Fibroblast of villous mesenchyme (primary cell): ENCODE measurements around the gene MAPK1. TPM values are rescaled to one million over a fixed set of nuclear protein-coding genes. Genes with fewer than 3 reads are reported as not detected.
"Not testable (repeated sequence)": the region's sequence is repeated elsewhere in the genome, so short reads cannot be mapped to it uniquely, and the experiment has no call there.

Experiments
- DNase-seq: peaks from one replicate; pipeline ENCODE4 v3.0.0-alpha.2; 2010; ENCODE audit warnings: low read depth
- H3K4me3 ChIP-seq: 2 replicates; pipeline ENCODE4 v1.5.1; 2011; ENCODE audit warnings: low read depth, mild to moderate bottlenecking, low read length
- total RNA-seq: library from RNA; depleted of rRNA; stranded (reverse); fragments of >200 nt; gene quantifications from 2 replicates; pipeline ENCODE4 v1.2.3, GENCODE V29; 2012
- TF ChIP-seq, protein P1 (sequence below): IDR thresholded peaks from 2 replicates; pipeline ENCODE4 v1.5.1; 2012; ENCODE audit warnings: low read depth, mild to moderate bottlenecking, low read length; ENCODE audit not compliant: insufficient read depth

Gene MAPK1
- total RNA-seq = 38.7 and 51.8 TPM in 2 replicates

DNA sequence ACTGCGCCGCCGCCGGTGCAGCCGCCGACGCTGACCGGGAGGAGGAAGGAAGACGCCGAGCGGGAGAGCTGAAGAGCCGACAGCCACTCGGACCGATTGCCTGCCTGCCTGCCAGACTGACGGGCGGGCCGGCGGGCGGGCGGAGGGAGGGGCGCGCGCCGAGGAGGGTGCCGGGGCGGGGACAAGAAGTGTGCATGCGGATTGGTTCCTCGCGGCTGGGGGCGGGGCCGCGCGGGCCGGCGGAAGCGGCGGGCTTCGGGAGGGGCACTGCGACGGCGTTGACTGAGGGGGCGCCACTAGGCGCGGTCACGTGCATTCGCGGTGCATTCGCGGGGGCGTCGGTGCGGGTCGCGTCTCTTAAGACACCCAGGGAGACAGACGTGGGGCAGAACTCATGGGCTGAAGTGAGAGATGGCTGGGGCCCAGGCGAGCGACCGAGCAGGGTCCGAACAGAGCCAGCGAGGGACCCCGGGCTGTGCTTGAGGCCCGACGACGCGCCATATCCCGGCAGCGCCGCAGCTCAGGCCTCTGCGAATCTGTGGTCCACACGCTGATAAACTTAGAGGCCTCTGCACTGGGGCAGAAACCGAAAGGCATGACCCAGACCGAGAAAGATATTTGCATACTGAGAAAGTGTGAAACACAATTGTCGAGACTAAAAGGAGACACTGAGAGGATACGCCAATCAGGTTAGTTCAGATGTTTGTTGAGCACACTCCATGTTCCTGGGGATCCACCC, at the start of gene MAPK1:
TSS of gene MAPK1 (minus strand) at position 118 of the 739 bp plus-strand sequence. CDS start 205 bp downstream, outside the sequence.
- peak within 1 kb of the TSS; percentile 93 for H3K4me3 ChIP-seq
- DNase-seq = peak; percentile 87
- TF ChIP-seq, protein P1, sequence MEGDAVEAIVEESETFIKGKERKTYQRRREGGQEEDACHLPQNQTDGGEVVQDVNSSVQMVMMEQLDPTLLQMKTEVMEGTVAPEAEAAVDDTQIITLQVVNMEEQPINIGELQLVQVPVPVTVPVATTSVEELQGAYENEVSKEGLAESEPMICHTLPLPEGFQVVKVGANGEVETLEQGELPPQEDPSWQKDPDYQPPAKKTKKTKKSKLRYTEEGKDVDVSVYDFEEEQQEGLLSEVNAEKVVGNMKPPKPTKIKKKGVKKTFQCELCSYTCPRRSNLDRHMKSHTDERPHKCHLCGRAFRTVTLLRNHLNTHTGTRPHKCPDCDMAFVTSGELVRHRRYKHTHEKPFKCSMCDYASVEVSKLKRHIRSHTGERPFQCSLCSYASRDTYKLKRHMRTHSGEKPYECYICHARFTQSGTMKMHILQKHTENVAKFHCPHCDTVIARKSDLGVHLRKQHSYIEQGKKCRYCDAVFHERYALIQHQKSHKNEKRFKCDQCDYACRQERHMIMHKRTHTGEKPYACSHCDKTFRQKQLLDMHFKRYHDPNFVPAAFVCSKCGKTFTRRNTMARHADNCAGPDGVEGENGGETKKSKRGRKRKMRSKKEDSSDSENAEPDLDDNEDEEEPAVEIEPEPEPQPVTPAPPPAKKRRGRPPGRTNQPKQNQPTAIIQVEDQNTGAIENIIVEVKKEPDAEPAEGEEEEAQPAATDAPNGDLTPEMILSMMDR = peak; percentile 17

GRCh38 chr22:21916309-21916918, 49.0 kb upstream of the MAPK1 start:
- TF ChIP-seq, protein P1 = no peak

DNA sequence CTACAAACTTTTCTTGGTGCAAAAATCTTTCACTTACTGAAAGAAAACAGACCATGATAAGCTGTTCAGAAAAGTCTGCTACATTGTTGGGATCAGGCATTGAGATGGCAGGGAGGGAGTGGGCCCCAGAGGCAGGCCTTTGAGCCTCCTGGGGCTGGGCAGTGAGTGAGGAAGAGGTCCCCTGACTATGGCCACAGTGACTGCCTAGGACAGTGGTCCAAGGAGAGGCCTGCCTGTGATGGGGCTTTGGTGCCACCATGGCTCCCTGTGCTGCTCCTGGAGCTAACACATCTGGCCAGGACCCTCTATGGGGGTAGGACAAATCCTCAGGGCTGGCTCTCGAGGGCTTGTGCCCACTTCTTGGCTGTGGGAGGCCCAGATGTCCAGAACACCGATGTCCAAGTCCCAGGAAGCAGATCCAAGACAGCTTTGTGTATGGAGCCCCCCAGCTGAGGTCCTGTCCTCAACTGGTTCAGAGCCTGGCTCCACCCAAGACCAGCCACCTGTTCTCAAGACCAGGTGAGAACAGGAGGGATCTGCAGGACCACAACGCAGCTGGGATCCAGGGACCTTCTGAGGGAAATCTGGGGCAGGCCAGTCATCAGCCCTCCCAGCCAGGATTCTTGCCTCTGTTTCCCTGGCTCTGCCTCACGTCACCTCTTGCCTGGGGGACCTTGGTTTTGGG, 48.3 kb upstream of the MAPK1 start:
- DNase-seq = no peak
- no peak overlapping the region for H3K4me3 ChIP-seq
- TF ChIP-seq, protein P1 = no peak

More at GRCh38 chr22:21916309-21916918, 49.0 kb upstream of the MAPK1 start:
- H3K4me3 ChIP-seq = no peak overlapping the region
- DNase-seq = no peak

DNA sequence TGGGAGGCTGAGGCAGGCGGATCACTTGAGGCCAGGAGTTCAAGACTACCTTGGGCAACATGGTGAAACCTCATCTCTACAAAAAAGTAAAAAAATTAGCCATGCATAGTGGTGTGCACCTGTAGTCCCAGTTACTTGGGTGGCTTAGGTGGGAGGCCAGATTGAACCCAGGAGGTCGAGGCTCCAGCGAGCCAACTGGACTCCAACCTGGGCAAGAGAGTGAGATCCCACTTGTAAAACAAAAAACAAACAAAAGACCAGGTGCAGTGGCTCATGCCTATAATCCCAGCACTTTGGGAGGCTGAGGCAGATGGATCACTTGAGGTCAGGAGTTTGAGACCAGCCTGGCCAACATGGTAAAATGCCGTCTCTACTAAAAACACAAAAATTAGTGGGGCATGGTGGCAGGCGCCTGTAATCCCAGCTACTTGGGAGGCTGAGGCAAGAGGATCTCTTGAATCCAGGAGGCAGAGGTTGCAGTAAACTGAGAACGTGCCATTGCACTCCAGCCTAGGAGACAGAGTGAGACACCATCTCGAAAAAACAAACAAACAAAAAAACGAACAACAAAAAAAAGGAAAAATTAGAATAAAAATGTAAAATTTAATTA, 46.7 kb upstream of the MAPK1 start:
- not testable (repeated sequence) for H3K4me3 ChIP-seq

DNA sequence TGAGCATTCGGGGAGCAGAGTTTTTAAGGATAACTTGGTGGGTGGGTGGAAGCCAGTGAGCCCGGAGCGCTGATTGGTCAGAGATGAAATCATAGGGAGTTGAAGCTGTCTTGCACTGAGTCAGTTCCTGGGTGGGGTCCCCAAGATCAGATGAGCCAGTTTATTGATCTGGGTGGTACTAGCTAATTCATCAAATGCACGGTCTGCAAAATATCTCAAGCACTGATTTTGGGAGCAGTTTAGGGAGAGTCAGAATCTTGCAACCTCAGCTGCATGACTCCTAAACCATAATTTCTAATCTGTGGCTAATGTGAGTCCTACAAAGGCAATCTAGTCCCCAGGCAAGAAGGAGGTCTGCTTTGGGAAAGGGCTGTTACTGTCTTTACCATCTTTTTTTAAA, 42.9 kb upstream of the MAPK1 start:
- DNase-seq, H3K4me3 ChIP-seq: not testable (repeated sequence)

More for the DNA sequence above, 46.7 kb upstream of the MAPK1 start:
- DNase-seq = not testable (repeated sequence)

DNA sequence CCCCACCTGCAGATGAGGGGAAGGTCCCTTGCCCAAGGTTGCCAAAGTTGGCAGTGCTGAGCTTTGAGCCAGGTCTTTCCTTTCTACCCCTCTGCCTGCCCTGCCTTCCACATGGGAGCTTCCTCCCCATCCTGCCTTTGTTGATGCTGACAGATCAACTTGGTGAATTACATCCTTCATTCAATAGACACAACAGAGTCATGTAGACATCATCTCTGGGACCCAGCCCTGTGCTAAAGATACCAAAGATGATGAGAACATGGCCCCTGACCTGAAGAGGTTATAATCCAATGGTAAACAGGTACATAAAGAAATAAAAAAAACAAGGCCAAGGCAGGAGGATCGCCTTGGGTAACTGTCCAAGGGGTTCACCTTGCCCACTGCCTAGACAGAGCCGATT, 42.4 kb upstream of the MAPK1 start:
- TF ChIP-seq, protein P1 = no peak
- no peak overlapping the region for H3K4me3 ChIP-seq
- DNase-seq = no peak

DNA sequence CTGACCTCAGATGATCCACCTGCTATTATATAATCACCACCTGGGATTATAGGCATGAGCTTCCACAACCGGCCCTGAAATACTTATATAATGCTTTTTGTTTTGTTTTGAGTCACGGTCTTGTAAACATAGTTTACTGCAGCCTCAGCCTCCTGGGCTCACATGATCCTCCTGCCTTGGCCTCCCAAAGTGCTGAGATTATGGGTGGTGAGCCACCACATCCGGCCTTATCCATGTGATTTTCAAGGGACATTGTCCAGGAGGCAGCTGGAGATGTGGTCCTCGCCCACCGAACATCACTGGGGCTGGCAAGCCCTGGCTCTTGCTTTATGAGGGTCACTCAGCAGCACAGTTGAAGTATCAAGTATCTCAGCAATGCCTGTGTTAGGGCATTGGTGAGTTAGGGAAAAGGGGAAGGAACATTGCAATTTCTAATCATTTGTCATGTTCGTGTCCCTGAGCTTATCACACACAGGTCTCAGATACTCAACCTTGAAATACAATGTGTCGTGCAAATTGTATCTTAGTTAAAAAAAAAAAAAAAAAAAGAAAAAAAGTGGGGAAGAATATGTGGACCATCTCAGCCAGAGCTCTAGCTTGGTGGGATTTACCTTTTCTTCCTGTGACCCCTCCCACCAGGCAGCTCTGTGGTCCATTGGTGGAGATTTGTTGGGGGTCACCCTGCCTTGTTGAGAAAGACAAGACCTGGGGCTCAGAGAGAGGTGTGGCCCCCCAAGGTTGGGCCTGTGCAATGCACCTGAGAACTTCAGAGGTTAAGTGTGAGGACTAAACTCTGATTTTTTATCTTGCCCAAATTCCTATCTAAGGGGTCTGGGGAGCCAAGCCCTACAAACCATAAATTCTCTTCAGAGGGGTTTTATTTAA, 40.4 kb upstream of the MAPK1 start:
- no peak overlapping the region for H3K4me3 ChIP-seq
- TF ChIP-seq, protein P1 = no peak
- no peak for DNase-seq

DNA sequence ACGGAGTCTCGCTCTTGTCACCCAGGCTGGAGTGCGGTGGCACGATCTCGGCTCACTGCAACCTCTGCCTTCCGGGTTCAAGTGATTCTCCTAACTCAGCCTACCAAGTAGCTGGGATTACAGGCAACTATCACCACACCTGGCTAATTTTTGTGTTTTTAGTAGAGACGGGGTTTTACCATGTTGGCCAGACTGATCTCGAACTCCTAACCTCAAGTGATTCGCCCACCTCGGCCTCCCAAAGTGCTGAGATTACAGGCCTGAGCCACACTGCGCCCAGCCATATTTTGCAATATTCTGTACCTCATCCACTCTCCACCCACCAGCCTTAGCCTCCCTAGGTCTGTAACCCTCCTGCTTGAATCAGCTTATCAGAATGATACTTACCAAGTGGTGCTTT, 37.8 kb upstream of the MAPK1 start:
- H3K4me3 ChIP-seq, DNase-seq: not testable (repeated sequence)
